ENCODE measurements around the gene SART1. TPM values are rescaled to one million over a fixed set of nuclear protein-coding genes. Genes with fewer than 3 reads are reported as not detected.

The SART1 gene
- total and polyA plus RNA-seq, 10 of the 15 experiments (the other 5 are each of a cell fraction or from before 2014, with no cell fraction given), result 6.2 to 60.5 (median 37.4) TPM

- no peak for TF ChIP-seq ZNF592 (IDR thresholded peaks at IDR 0.05)
- TF ChIP-seq KLF5 (IDR thresholded peaks at IDR 0.05; ENCODE audit: partially characterized antibody), result no peak
- TF ChIP-seq NFIC (IDR thresholded peaks at IDR 0.05; ENCODE audit: low read depth, low read length), result no peak
- no peak for TF ChIP-seq RELA (IDR thresholded peaks at IDR 0.05; ENCODE audit: borderline replicate concordance, partially characterized antibody)
These were observed 8.1 kb upstream of the SART1 start (continued) for GRCh38 chr11:65953471-65953870.

GRCh38 chr11:65954771-65955170 is 6.8 kb upstream of the SART1 start:
- no peak for TF ChIP-seq NR2C1 (IDR thresholded peaks at IDR 0.05)

More at GRCh38 chr11:65954771-65955170, 6.8 kb upstream of the SART1 start:
- ChIA-PET RAD21 (ENCODE audit: unreplicated experiment) (interaction anchor here (0.6 to 1.1 kb wide), 2 partner anchors 27 to 53 kb away, joined by 4 read pairs; no protein-coding TSS in a partner anchor), CTCF (interaction anchor here (0.8 kb wide), 1 partner anchor 109 kb away, joined by 3 read pairs; no protein-coding TSS in a partner anchor), POLR2A (interaction anchor here (0.6 to 0.7 kb wide), 2 partner anchors 21 kb away, joined by 3 read pairs; no protein-coding TSS in a partner anchor), SMC1A (ENCODE audit: uncharacterized antibody, unreplicated experiment) (interaction anchor here (1.1 kb wide), 1 partner anchor 9 kb away, joined by 3 read pairs; no protein-coding TSS in a partner anchor)
- Histone ChIP-seq H4K20me1 (ENCODE audit: control insufficient read depth, insufficient read depth) (no peaks in the 10 kb centered on the region), H3K27me3 (replicated peaks in 1 of 2; ENCODE audit: control insufficient read depth in 2 of 2, insufficient read depth in 2 of 2, low read length in 1 of 2) (no peaks in the 10 kb centered on the region), H3K9me3 (replicated peaks; ENCODE audit: control insufficient read depth, insufficient read depth, low read length) (no peaks in the 10 kb centered on the region), H3K79me2 (ENCODE audit: control insufficient read depth, insufficient read depth, low read length) (no peaks in the 10 kb centered on the region), H3K4me1 (ENCODE audit: control insufficient read depth, insufficient read depth, low read length) (peaks cover 14% of the 10 kb centered on the region), H3K4me3 (no peak overlapping the region), H3K4me2 (ENCODE audit: control insufficient read depth, insufficient read depth) (no peak overlapping the region), H3K9ac (ENCODE audit: control insufficient read depth, insufficient read depth, low read length) (no peak overlapping the region), H3K36me3 (ENCODE audit: control insufficient read depth in 2 of 2, insufficient read depth in 2 of 2, low read length in 1 of 2) (no peaks in the 10 kb centered on the region), H3K27ac (ENCODE audit: control insufficient read depth, insufficient read depth) (no peak overlapping the region), H2AFZ (ENCODE audit: control insufficient read depth, low read depth, low read length) (no peak overlapping the region)
- 71% methylated on average over 8 of the region's 8 CpGs for WGBS (ENCODE audit: insufficient coverage, insufficient replicate concordance, low lambda C conversion rate, missing lambda C conversion rate)
- FAIRE-seq (no peak), DNase-seq (ENCODE audit: low read depth, low spot score) (no peak), ATAC-seq (no peak)
- intact Hi-C loops (cut with micrococcal nuclease; ENCODE audit: unreplicated experiment) (no loop called here), in situ Hi-C loops (cut with MboI) (no loop called here)
- BruUV-seq (replicated peaks), result no TSS peak

All from GM12878 (cell line).